Aorta (tissue), 5 donors: ENCODE data around the gene UNC45A. TPM values are rescaled to one million over a fixed set of nuclear protein-coding genes. Genes with fewer than 3 reads are reported as not detected.

Source experiments
- ATAC-seq: fragments of 200-7000 bp; cut with Tn5 transposase; one replicate; pipeline ENCODE4 v1.9.1; 2022; ENCODE audit warnings: moderate library complexity; ENCODE audit not compliant: low FRiP score
- DNase-seq, 2 donors: peaks; one replicate each; pipeline ENCODE4 v3.0.0-alpha.2; 2020
- H3K27ac ChIP-seq, 2 donors: one replicate each; pipeline ENCODE4 v1.5.1; 2013; ENCODE audit warnings: low read length in 2 of 2, mild to moderate bottlenecking in 2 of 2, moderate library complexity in 2 of 2, control low read depth in 1 of 2, inconsistent platforms in 1 of 2, low read depth in 1 of 2
- H3K27me3 ChIP-seq, 2 donors: one replicate each; pipeline ENCODE4 v1.6.1; 2013; ENCODE audit warnings: control low read depth in 1 of 2, low read length in 1 of 2, mild to moderate bottlenecking in 1 of 2, moderate library complexity in 1 of 2; ENCODE audit not compliant: insufficient read depth in 2 of 2, control insufficient read depth in 1 of 2
- H3K36me3 ChIP-seq, 2 donors: one replicate each; pipeline ENCODE4 v1.6.1; 2013; ENCODE audit warnings: control low read depth in 1 of 2, low read length in 1 of 2, mild to moderate bottlenecking in 1 of 2; ENCODE audit not compliant: insufficient read depth in 2 of 2, control insufficient read depth in 1 of 2
- H3K4me1 ChIP-seq, 2 donors: one replicate each; pipeline ENCODE4 v1.6.1; 2013; ENCODE audit warnings: low read length in 2 of 2, control low read depth in 1 of 2, mild to moderate bottlenecking in 1 of 2, moderate library complexity in 1 of 2; ENCODE audit not compliant: insufficient read depth in 2 of 2, control insufficient read depth in 1 of 2
- H3K4me3 ChIP-seq, 2 donors: one replicate each; pipeline ENCODE4 v1.5.1; 2013; ENCODE audit warnings: low read length in 2 of 2, control low read depth in 1 of 2, mild to moderate bottlenecking in 1 of 2
- H3K9me3 ChIP-seq: one replicate; pipeline ENCODE4 v1.6.1; 2013; ENCODE audit warnings: mild to moderate bottlenecking, low read length; ENCODE audit not compliant: control insufficient read depth
- WGBS, 2 donors: extraction: QIAGEN DNeasy Blood & Tissue Kit; methylation state at CpG; one replicate each; pipeline ENCODE4 v1.1.7; 2013; 5-methylcytosine and 5-hydroxymethylcytosine counted together
- intact Hi-C, 2 donors: fragments of 100-400 bp; cut with DNase I; formaldehyde crosslinking; loops; one replicate each; pipeline versions ENCODE4 v1.14.2 to v1.15.0; 2022
- polyA plus RNA-seq, 2 donors: library from polyadenylated mRNA; stranded (reverse); fragments of 200-250 nt; gene quantifications; one replicate each; pipeline ENCODE4 v1.2.3, GENCODE V29; 2013
- total RNA-seq, 2 donors: library from RNA; stranded (reverse); fragmentation: NEBNext Ultra II Directional; extraction: Animal tissue kit (Norgen Biotek cat#: 25700); gene quantifications; one replicate each; pipeline ENCODE4 v1.2.1, GENCODE V29; 2021
- donor health status: healthy with polysubstance abuse.
- donor health status: Bipolar disorder and iron deficiency.
- donor health status: DM: no; HTN: no; CAD: no.
- donor health status: DM: no; HTN: no; CAD: no.
- donor health status: DM: yes; HTN: yes; CAD: no.

Gene UNC45A
- total and polyA plus RNA-seq, 4 donors, result 34.6 to 96.7 (median 77.8) TPM

GRCh38 chr15:90959894-90960293, 24.8 kb downstream of the UNC45A start:
- Histone ChIP-seq H3K27me3 (no peaks in the 10 kb centered on the region), H3K9me3 (no peaks in the 10 kb centered on the region), H3K4me1 (no peaks in the 10 kb centered on the region), H3K4me3 (no peak overlapping the region), H3K36me3 (no peaks in the 10 kb centered on the region), H3K27ac (peak overlapping the region in 1 of 2 donors; percentile 85)
- intact Hi-C loops, result loop anchor here (5.0 to 10.0 kb wide), 6 partner anchors 32 to 315 kb away; partner anchors contain the start of genes PRC1 (in 1 of the 2) and VPS33B (in 1 of the 2)
- 4 to 8% methylated on average over 5 of the region's 5 CpGs for WGBS, 2 donors
- peak; percentile 79 for ATAC-seq
- DNase-seq, result peak; percentile 90 to 91

DNA sequence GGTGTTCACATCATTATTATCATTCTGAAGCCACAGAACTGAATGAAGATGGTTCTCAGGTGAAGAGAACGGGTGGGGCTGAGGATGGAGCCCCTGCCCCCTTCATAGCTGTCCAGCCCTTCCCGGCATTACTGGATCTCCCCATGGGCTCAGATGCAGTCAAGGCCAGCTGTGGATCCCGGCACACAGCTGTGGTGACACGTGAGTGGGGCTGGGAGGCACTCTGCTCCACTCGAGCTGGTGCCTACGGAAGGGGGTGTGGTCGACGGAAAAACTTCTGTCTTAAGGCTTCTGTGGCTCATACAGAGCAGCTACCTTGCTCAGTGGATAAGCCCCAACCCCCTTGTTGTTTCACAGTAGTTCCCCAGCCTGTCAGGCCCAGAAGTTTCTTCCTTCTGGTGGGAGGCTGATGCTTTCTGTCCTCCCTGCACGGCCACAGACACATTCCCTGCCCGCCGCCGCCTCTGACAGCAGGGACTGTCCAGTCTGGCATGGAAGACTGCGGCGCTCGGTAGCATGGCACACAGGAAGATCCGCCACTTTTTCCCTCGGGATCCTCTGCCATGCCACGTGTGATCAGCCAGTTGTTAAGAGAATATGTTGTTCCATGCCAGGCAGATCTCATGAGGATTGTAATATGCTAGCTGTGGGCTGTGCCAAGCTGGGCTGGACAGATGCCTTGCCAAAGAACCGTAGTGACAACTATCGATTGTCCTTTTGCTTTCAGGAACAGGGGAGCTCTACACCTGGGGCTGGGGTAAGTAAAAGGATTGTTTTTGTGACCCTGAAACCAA, 25.4 kb downstream of the UNC45A start:
- DNase-seq, result no peak
- WGBS, 2 donors, result 3 to 9% methylated on average over 20 of the region's 20 CpGs
- Histone ChIP-seq H3K36me3 (no peaks in the 10 kb centered on the region), H3K4me1 (no peaks in the 10 kb centered on the region), H3K9me3 (no peaks in the 10 kb centered on the region), H3K27me3 (no peaks in the 10 kb centered on the region), H3K27ac (peak overlapping the region; percentile 10 to 39), H3K4me3 (no peak overlapping the region)
- ATAC-seq, result no peak
- intact Hi-C loops, result loop anchor here in 1 of 2 donors (10.0 kb wide), 1 partner anchor 314 kb away; no protein-coding TSS in a partner anchor

- no peak overlapping the region for H3K4me3 ChIP-seq
- WGBS, 2 donors, result 85 to 86% methylated on average over 4 of the region's 4 CpGs
- H3K27me3 ChIP-seq, result no peaks in the 10 kb centered on the region
- intact Hi-C loops, result loop anchor here in 1 of 2 donors (10.0 kb wide), 1 partner anchor 313 kb away; no protein-coding TSS in a partner anchor
- ATAC-seq, result no peak
- DNase-seq, result no peak
- H3K4me1 ChIP-seq, result no peaks in the 10 kb centered on the region
- H3K36me3 ChIP-seq, result peaks cover 4% of the 10 kb centered on the region in 2 donors
- no peaks in the 10 kb centered on the region for H3K9me3 ChIP-seq
- no peak overlapping the region for H3K27ac ChIP-seq
Measured at GRCh38 chr15:90962021-90962420, 26.9 kb downstream of the UNC45A start.

DNA sequence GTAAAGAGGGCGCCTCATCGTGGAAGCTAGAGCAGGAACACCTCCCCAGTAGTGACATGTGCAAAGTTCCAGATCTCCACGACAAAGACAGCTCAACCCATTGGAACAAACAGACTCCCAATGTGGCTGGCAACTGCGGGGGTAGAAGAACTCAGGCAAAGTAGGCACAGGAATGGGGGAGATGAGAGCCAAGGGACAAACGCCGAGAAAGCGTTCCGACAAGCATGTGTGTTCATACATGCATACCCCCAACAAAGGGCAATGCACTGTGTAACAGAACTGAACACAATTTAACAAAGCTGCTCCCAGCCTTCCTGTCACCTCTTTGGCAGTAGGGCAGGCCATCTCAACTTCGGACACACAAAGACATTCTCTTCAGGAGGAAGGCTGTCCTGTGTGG, 31.2 kb downstream of the UNC45A start:
- ATAC-seq (no peak), DNase-seq (no peak)
- H3K27me3 ChIP-seq, result no peaks in the 10 kb centered on the region
- 86 to 87% methylated on average over 9 of the region's 9 CpGs for WGBS, 2 donors
- no peak overlapping the region for H3K27ac ChIP-seq
- H3K36me3 ChIP-seq, result peaks cover 4 to 7% of the 10 kb centered on the region in 2 donors
- intact Hi-C loops, result loop anchor here in 1 of 2 donors (10.0 kb wide), 1 partner anchor 309 kb away; no protein-coding TSS in a partner anchor
- no peaks in the 10 kb centered on the region for H3K9me3 ChIP-seq
- no peaks in the 10 kb centered on the region for H3K4me1 ChIP-seq
- no peak overlapping the region for H3K4me3 ChIP-seq

DNA sequence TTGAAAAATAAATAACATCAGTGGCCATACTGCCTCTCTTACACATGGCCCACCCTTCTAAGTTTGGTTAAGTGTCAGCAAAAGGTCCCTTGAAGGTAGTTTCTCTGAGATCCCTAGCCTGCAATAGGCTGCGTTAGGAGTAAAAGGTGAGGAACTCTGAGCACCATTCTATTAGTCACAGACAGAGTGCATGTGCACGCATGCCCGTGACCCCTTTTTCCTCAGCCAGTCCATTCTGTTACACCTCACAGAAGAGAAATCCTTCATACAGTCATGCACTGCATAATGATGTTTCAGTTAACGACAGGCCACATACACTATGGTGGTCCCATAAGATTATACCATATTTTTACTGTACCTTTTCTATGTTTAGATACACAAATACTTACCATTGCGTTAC, 32.1 kb downstream of the UNC45A start:
- ATAC-seq, result no peak
- H3K4me3 ChIP-seq, result no peak overlapping the region
- 82 to 90% methylated on average over 5 of the region's 5 CpGs for WGBS, 2 donors
- intact Hi-C loops, result loop anchor here in 1 of 2 donors (10.0 kb wide), 1 partner anchor 308 kb away; no protein-coding TSS in a partner anchor
- peaks cover 4 to 7% of the 10 kb centered on the region in 2 donors for H3K36me3 ChIP-seq
- H3K27ac ChIP-seq, result no peak overlapping the region
- no peaks in the 10 kb centered on the region for H3K4me1 ChIP-seq
- H3K27me3 ChIP-seq, result no peaks in the 10 kb centered on the region
- H3K9me3 ChIP-seq, result no peaks in the 10 kb centered on the region
- no peak for DNase-seq

DNA sequence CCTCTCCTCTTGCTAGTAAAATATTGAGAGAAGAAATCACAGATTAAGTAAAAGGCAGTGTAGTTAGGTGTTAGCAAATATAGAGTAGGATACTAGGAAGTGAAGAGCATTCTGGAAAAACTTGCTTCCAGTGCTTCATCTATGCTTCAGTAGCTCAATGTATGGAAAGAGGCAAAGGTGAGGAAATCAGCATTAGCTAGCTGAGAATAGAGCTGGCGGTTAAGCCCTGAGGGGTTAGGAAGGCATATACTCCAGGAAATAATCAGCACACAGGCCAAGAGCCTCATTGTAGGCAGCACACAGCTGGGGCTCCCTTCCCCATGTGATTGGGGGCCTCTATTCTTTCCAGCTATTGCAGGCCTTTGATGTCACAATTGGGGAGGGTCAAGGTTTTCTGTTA, 33.3 kb downstream of the UNC45A start:
- no peaks in the 10 kb centered on the region for H3K27me3 ChIP-seq
- no peaks in the 10 kb centered on the region for H3K4me1 ChIP-seq
- WGBS, 2 donors, result 95 to 99% methylated on average over 1 of the region's 1 CpG
- H3K9me3 ChIP-seq, result no peaks in the 10 kb centered on the region
- intact Hi-C loops, result loop anchor here in 1 of 2 donors (10.0 kb wide), 1 partner anchor 306 kb away; no protein-coding TSS in a partner anchor
- no peak for DNase-seq
- ATAC-seq, result no peak
- H3K36me3 ChIP-seq, result peaks cover 4 to 7% of the 10 kb centered on the region in 2 donors
- H3K4me3 ChIP-seq, result no peak overlapping the region
- no peak overlapping the region for H3K27ac ChIP-seq

GRCh38 chr15:90970274-90970673, 35.2 kb downstream of the UNC45A start:
- no peaks in the 10 kb centered on the region for H3K9me3 ChIP-seq
- peaks cover 4 to 7% of the 10 kb centered on the region in 2 donors for H3K36me3 ChIP-seq
- H3K27me3 ChIP-seq, result no peaks in the 10 kb centered on the region
- no peak overlapping the region for H3K27ac ChIP-seq
- intact Hi-C loops, result no loop called here
- H3K4me1 ChIP-seq, result no peaks in the 10 kb centered on the region
- ATAC-seq (no peak), DNase-seq (no peak)
- 94 to 95% methylated on average over 7 of the region's 7 CpGs for WGBS, 2 donors
- H3K4me3 ChIP-seq, result no peak overlapping the region

DNA sequence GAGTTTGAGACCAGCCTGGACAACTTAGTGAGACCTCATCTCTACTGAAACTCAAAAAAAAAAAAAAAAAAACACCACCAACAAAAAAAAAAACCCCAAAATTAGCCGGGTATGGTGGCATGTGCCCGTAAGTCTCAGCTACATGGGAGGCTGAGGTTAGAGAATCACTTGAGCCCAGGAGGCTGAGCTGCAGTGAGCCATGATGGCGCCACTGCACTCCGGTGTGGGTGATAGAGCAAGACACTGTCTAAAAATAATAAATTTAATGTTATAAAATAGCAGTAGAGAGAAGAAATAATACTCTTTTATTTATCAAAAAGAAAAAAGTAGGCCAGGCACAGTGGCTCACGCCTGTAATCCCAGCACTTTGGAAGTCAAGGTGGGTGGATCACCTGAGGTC, 37.0 kb downstream of the UNC45A start:
- DNase-seq (no peak), ATAC-seq (no peak)
- 94 to 95% methylated on average over 5 of the region's 5 CpGs for whole genome bisulfite sequencing, 2 donors
- H3K36me3 ChIP-seq, result peaks cover 0 to 2% of the 10 kb centered on the region in 2 donors
- H3K9me3 ChIP-seq, result no peaks in the 10 kb centered on the region
- no peaks in the 10 kb centered on the region for H3K4me1 ChIP-seq
- H3K27ac ChIP-seq, result no peak overlapping the region
- H3K27me3 ChIP-seq, result no peaks in the 10 kb centered on the region
- no peak overlapping the region for H3K4me3 ChIP-seq
- intact Hi-C loops, result no loop called here

DNA sequence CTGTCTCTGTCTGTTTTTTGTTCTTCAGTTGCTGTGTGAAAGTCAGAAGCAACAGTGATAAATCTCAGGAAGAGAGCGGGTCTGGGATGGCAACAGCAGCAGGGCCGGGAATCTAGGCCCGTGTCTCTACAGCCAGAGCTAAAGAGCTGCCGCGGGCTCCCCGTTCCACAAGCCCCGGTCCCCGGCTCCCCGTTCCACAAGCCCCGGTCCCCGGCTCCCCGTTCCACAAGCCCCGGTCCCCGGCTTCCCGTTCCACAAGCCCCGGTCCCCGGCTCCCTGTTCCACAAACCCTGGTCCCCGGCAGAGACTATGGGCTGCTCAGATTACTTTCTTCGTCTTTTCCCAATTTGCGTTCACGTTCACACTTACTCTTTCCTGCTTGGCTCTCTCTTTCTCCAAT, 39.1 kb downstream of the UNC45A start:
- Histone ChIP-seq H3K27ac (no peak overlapping the region), H3K36me3 (no peaks in the 10 kb centered on the region), H3K4me3 (no peak overlapping the region), H3K4me1 (no peaks in the 10 kb centered on the region), H3K27me3 (no peaks in the 10 kb centered on the region), H3K9me3 (no peaks in the 10 kb centered on the region)
- intact Hi-C loops, result no loop called here
- ATAC-seq, result no peak
- DNase-seq, result no peak
- WGBS, 2 donors, result 93 to 95% methylated on average over 21 of the region's 21 CpGs
